SK-N-MC (cell line): ENCODE data around the gene PFN1.
A peak's percentile ranks its signal among the peaks of the same experiment; 100 is the strongest.
"Not testable (repeated sequence)": the region's sequence is repeated elsewhere in the genome, so short reads cannot be mapped to it uniquely, and the experiment has no call there.

Experiments used
- DNase-seq: peaks from one replicate; pipeline ENCODE4 v3.0.0-alpha.2; 2011; ENCODE audit warnings: low read depth, low spot score
- H3K27ac ChIP-seq: fragments of 200-600 bp; sonication (generic); 2 replicates; pipeline ENCODE4 v1.5.1; 2016; ENCODE audit warnings: mixed run types
- H3K36me3 ChIP-seq: fragments of 200-600 bp; sonication (generic); 2 replicates; pipeline ENCODE4 v1.6.1; 2017; ENCODE audit warnings: antibody characterized with exemption, low read length, mixed read lengths; ENCODE audit not compliant: insufficient read depth
- H3K4me3 ChIP-seq: fragments of 200-600 bp; sonication (generic); 2 replicates; pipeline ENCODE4 v1.5.1; 2016
- H3K9ac ChIP-seq: fragments of 200-600 bp; sonication (generic); 2 replicates; pipeline ENCODE4 v1.8.0; 2017; ENCODE audit warnings: mixed run types, mixed read lengths; ENCODE audit not compliant: insufficient read length
- H3K9me3 ChIP-seq: fragments of 200-600 bp; sonication (generic); 2 replicates; pipeline ENCODE4 v1.6.1; 2017; ENCODE audit warnings: low read depth, mild to moderate bottlenecking, antibody characterized with exemption, low read length, moderate library complexity, mixed read lengths
- EZH2 ChIP-seq: fragments of 200-600 bp; sonication (generic); IDR thresholded peaks from one replicate; pipeline ENCODE4 v1.6.1; 2017; ENCODE audit warnings: antibody characterized with exemption
- FOXP2 ChIP-seq: optimal IDR thresholded peaks from 2 replicates; pipeline ENCODE3; 2011; ENCODE audit warnings: mild to moderate bottlenecking, moderate library complexity; ENCODE audit not compliant: insufficient read depth; ENCODE audit errors: extremely low read length, control extremely low read depth
- POLR2AphosphoS5 ChIP-seq: IDR thresholded peaks from 2 replicates; pipeline ENCODE4 v1.6.1; 2012; ENCODE audit warnings: mild to moderate bottlenecking, low read depth, low read length, borderline replicate concordance

Gene PFN1

GRCh38 chr17:4908711-4909496 is 39.4 kb downstream of the PFN1 start:
- no peak for DNase-seq
- TF ChIP-seq POLR2AphosphoS5 (no peak), FOXP2 (no peak), EZH2 (no peak)
- H3K9me3 ChIP-seq = no peaks in the 10 kb centered on the region
- H3K27ac ChIP-seq = peak overlapping the region; percentile 84
- H3K36me3 ChIP-seq = no peaks in the 10 kb centered on the region
- peak overlapping the region; percentile 37 for H3K9ac ChIP-seq
- peak overlapping the region; percentile 60 for H3K4me3 ChIP-seq

- Histone ChIP-seq H3K9ac (peak overlapping the region; percentile 37), H3K27ac (peak overlapping the region; percentile 84), H3K4me3 (peak overlapping the region; percentile 60), H3K36me3 (no peaks in the 10 kb centered on the region), H3K9me3 (no peaks in the 10 kb centered on the region)
- DNase-seq = peak; percentile 28
- no peak for TF ChIP-seq EZH2
- TF ChIP-seq FOXP2 = no peak
- no peak for TF ChIP-seq POLR2AphosphoS5
Measured at GRCh38 chr17:4908301-4908700, 40.0 kb downstream of the PFN1 start.

GRCh38 chr17:4906642-4907041 is 41.7 kb downstream of the PFN1 start:
- H3K36me3 ChIP-seq, H3K27ac ChIP-seq, H3K9me3 ChIP-seq, H3K9ac ChIP-seq, H3K4me3 ChIP-seq, DNase-seq: not testable (repeated sequence)

GRCh38 chr17:4903051-4903818 is 45.1 kb downstream of the PFN1 start, which contains the start of gene CHRNE:
TSS of gene CHRNE (minus strand) at chr17:4903098. CDS start at chr17:4903063, 35 bp downstream.
- Histone ChIP-seq H3K4me3 (no peak within 1 kb of the TSS), H3K9me3 (no peaks in the 10 kb centered on the region), H3K9ac (no peak within 1 kb of the TSS), H3K27ac (no peak within 1 kb of the TSS), H3K36me3 (no peaks in the 10 kb centered on the region)
- TF ChIP-seq POLR2AphosphoS5 (no peak), EZH2 (no peak), FOXP2 (no peak)
- peak; percentile 24 for DNase-seq

GRCh38 chr17:4902540-4902939 is 45.8 kb downstream of the PFN1 start:
- no peaks in the 10 kb centered on the region for H3K9me3 ChIP-seq
- no peaks in the 10 kb centered on the region for H3K36me3 ChIP-seq
- no peak for TF ChIP-seq EZH2
- TF ChIP-seq POLR2AphosphoS5 = no peak
- TF ChIP-seq FOXP2 = no peak
- H3K4me3 ChIP-seq = no peak overlapping the region
- no peak overlapping the region for H3K27ac ChIP-seq
- no peak overlapping the region for H3K9ac ChIP-seq
- no peak for DNase-seq

- Histone ChIP-seq H3K9ac (no peak overlapping the region), H3K4me3 (no peak overlapping the region), H3K9me3 (no peaks in the 10 kb centered on the region), H3K27ac (no peak overlapping the region), H3K36me3 (peaks cover under 1% of the 10 kb centered on the region; the same call in 1 of the 2 replicates)
- TF ChIP-seq FOXP2 (no peak), POLR2AphosphoS5 (no peak)
- no peak for DNase-seq
Measured at GRCh38 chr17:4901648-4902344, 46.5 kb downstream of the PFN1 start.

GRCh38 chr17:4901108-4901647 is 47.2 kb downstream of the PFN1 start:
- H3K4me3 ChIP-seq = no peak overlapping the region
- H3K36me3 ChIP-seq = peaks cover 7% of the 10 kb centered on the region; the same call in 1 of the 2 replicates
- DNase-seq = no peak
- no peak for TF ChIP-seq FOXP2
- TF ChIP-seq POLR2AphosphoS5 = no peak
- TF ChIP-seq EZH2 = no peak
- no peak overlapping the region for H3K9ac ChIP-seq
- H3K27ac ChIP-seq = no peak overlapping the region
- H3K9me3 ChIP-seq = no peaks in the 10 kb centered on the region
